Measurements from ENCODE around the gene RAB12.
"Not testable (repeated sequence)": the region's sequence is repeated elsewhere in the genome, so short reads cannot be mapped to it uniquely, and the experiment has no call there.

Gene RAB12

DNA sequence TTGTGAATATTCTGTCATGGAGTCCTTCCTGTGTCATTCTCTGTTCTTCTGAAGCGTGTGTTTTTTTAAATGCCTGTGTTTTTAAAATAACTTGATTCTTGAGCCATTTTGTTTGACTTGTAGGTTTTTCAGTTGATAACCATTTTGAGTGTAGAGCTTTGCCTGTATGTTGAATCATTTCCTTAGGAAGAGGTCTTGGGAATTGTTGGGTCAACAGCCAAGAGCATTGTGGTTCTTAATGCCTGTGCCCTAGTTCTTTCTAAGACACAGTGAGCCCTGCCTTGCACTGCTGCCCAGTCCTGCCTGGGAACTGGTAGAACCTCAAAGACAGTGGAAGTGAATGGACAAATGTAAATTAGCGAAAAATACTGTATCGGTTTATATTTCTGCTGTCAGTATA, 25.9 kb downstream of the RAB12 start:
- no peak overlapping the region for H3K27ac ChIP-seq
- DNase-seq (ENCODE audit: low spot score) = no peak
- CTCF ChIA-PET = interaction anchor here (0.7 to 1.0 kb wide), 2 partner anchors 261 to 348 kb away, joined by 4 to 5 read pairs; no protein-coding TSS in a partner anchor
- TF ChIP-seq, protein P1, sequence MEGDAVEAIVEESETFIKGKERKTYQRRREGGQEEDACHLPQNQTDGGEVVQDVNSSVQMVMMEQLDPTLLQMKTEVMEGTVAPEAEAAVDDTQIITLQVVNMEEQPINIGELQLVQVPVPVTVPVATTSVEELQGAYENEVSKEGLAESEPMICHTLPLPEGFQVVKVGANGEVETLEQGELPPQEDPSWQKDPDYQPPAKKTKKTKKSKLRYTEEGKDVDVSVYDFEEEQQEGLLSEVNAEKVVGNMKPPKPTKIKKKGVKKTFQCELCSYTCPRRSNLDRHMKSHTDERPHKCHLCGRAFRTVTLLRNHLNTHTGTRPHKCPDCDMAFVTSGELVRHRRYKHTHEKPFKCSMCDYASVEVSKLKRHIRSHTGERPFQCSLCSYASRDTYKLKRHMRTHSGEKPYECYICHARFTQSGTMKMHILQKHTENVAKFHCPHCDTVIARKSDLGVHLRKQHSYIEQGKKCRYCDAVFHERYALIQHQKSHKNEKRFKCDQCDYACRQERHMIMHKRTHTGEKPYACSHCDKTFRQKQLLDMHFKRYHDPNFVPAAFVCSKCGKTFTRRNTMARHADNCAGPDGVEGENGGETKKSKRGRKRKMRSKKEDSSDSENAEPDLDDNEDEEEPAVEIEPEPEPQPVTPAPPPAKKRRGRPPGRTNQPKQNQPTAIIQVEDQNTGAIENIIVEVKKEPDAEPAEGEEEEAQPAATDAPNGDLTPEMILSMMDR (conservative IDR thresholded peaks at IDR 0.05; ENCODE audit: low read depth) = no peak
- POLR2A ChIA-PET (ENCODE audit: low non-redundant PET) = no interaction called here

GRCh38 chr18:8639762-8640161, 30.5 kb downstream of the RAB12 start:
- TF ChIP-seq, protein P1 (conservative IDR thresholded peaks at IDR 0.05; ENCODE audit: low read depth) = no peak
- ChIA-PET POLR2A (ENCODE audit: low non-redundant PET) (no interaction called here), CTCF (interaction anchor here (0.6 kb wide), 2 partner anchors 842 to 877 kb away, joined by 3 to 4 read pairs; no protein-coding TSS in a partner anchor)
- H3K27ac ChIP-seq = no peak overlapping the region
- DNase-seq (ENCODE audit: low spot score) = no peak

GRCh38 chr18:8643326-8643878, 34.2 kb downstream of the RAB12 start:
- DNase-seq (ENCODE audit: low spot score) = no peak
- TF ChIP-seq, protein P1 (conservative IDR thresholded peaks at IDR 0.05; ENCODE audit: low read depth) = no peak
- ChIA-PET CTCF (no interaction called here), POLR2A (ENCODE audit: low non-redundant PET) (no interaction called here)
- H3K27ac ChIP-seq = no peak overlapping the region

- CTCF ChIA-PET; POLR2A ChIA-PET (ENCODE audit: low non-redundant PET); H3K27ac ChIP-seq; DNase-seq (ENCODE audit: low spot score): not testable (repeated sequence)
Observed at GRCh38 chr18:8647359-8647758, 38.1 kb downstream of the RAB12 start.

DNA sequence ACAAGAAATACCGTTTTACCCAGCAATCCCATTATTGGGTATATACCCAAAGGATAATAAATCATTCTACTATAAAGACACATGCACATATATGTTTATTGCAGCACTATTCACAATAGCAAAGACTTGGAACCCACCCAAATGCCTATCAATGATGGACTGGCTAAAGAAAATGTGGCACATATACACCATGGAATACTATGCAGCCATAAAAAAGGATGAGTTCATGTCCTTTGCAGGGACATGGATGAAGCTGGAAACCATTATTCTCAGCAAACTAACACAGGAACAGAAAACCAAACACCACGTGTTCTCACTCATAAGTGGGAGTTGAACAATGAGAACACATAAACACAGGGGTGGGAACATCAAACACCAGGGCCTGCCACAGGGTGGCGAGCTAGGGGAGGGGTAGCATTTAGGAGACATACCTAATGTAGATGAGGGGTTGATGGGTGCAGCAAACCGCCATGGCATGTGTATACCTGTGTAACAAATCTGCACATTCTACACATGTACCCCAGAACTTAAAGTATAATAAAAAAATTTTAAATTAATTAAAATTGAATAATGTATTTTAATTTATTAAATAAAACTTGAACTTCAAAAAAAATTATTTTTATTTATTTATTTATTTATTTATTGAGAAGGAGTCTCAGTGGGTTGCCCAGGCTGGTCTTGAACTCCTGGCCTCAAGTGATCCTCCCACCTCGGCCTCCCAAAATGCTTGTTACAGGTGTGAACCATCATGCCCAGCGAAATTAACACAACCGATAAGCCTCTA, 42.4 kb downstream of the RAB12 start:
- H3K27ac ChIP-seq; POLR2A ChIA-PET (ENCODE audit: low non-redundant PET); DNase-seq (ENCODE audit: low spot score): not testable (repeated sequence)
- CTCF ChIA-PET = interaction anchor here (0.6 to 0.9 kb wide), 2 partner anchors 11 to 331 kb away, joined by 3 to 4 read pairs; no protein-coding TSS in a partner anchor

DNA sequence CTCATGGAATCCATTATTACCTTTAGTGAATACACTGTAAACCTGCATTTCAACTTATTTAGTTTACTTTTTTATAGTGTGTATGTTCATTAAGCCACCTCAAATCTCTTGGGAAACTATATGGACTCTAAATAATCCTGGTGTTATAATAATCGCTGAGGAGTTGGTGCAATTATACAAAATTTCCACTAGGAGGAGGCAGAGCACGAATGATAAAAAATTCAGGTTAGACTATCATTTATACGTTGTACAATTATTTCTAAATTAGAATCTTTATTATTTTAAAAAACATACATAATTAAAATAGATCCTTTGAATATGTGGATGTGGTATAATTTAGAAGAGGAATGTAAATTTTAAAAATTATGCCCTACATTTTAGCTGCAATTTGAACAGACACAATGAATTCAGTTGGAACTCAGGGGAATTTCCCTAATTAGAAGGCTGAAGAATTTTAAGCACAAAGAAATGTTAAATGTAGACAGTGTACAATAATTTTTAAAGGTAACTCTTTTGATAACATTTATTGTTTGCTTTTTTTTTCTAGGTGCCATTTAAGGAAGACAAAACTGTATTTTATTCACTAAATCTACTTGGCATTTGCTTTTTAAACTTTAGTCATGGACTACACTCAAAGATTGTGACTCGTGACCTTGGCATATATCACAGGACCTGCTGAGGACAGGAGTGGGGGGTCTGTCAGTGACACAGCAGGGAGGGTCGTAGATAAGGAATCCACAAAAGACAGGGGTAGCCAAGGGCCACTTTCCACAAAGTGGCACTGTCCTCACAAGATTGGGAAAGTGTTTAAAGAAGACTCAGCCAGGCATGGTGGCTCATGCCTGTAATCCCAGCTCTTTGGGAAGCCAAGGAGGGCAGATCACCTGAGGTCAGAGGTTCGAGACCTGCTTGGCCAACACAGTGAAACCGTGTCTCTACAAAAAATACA, 45.5 kb downstream of the RAB12 start:
- ChIA-PET CTCF (interaction anchor here (0.5 to 1.9 kb wide), 10 partner anchors 31 to 333 kb away, joined by 3 to 13 read pairs (median 3); no protein-coding TSS in a partner anchor), POLR2A (ENCODE audit: low non-redundant PET) (no interaction called here)
- peak; percentile 65 for DNase-seq (ENCODE audit: low spot score)
- no peak overlapping the region for H3K27ac ChIP-seq
- TF ChIP-seq, protein P1 (conservative IDR thresholded peaks at IDR 0.05; ENCODE audit: low read depth) = peak; percentile 85

- TF ChIP-seq, protein P1 (conservative IDR thresholded peaks at IDR 0.05; ENCODE audit: low read depth) = no peak
- DNase-seq (ENCODE audit: low spot score) = no peak
- no peak overlapping the region for H3K27ac ChIP-seq
- POLR2A ChIA-PET (ENCODE audit: low non-redundant PET) = no interaction called here
- CTCF ChIA-PET = interaction anchor here (1.3 kb wide), 1 partner anchor 332 kb away, joined by 4 read pairs; no protein-coding TSS in a partner anchor
Observed at GRCh38 chr18:8656232-8656631, 47.0 kb downstream of the RAB12 start.

Data from RWPE1 (cell line).